Omental fat pad (tissue), 4 donors: ENCODE data around the gene SHQ1. TPM values are rescaled to one million over a fixed set of nuclear protein-coding genes. Genes with fewer than 3 reads are reported as not detected.
"Not testable (repeated sequence)": the region's sequence is repeated elsewhere in the genome, so short reads cannot be mapped to it uniquely, and the experiment has no call there.

Experiments
- ATAC-seq: fragments of 150-250 bp; one replicate; pipeline ENCODE4 v1.9.1; 2016; ENCODE audit warnings: mild to moderate bottlenecking, moderate library complexity; ENCODE audit not compliant: low FRiP score
- DNase-seq: peaks from one replicate; pipeline ENCODE4 v3.0.0-alpha.2; 2019; ENCODE audit warnings: low spot score
- CTCF ChIP-seq, 3 donors: fragments of 450-650 bp; IDR thresholded peaks; one replicate each; pipeline ENCODE4 v1.5.1; 2016 to 2017; ENCODE audit warnings: antibody characterized with exemption in 3 of 3, mild to moderate bottlenecking in 3 of 3, moderate library complexity in 2 of 3
- total RNA-seq, 4 donors: library from RNA; depleted of rRNA; stranded (reverse); fragments of >200 nt; gene quantifications; one replicate each; pipeline ENCODE4 v1.1.0, GENCODE V29; 2016

The SHQ1 gene
- total RNA-seq, 4 donors from 2014 or later = 11.0 to 22.9 (median 16.7) TPM

- no peak for DNase-seq
- ATAC-seq = no peak
- no peak for TF ChIP-seq CTCF (IDR thresholded peaks at IDR 0.05)
These were observed 129.1 kb downstream of the SHQ1 start for GRCh38 chr3:72719137-72719536.

GRCh38 chr3:72714135-72714534, 134.1 kb downstream of the SHQ1 start:
- not testable (repeated sequence) for ATAC-seq, DNase-seq

- ATAC-seq, DNase-seq: not testable (repeated sequence)
These were observed 137.8 kb downstream of the SHQ1 start for GRCh38 chr3:72710471-72710870.

GRCh38 chr3:72708441-72708840, 139.8 kb downstream of the SHQ1 start:
- no peak for ATAC-seq
- TF ChIP-seq CTCF (IDR thresholded peaks at IDR 0.05) = no peak
- no peak for DNase-seq

- ATAC-seq = no peak
- no peak for TF ChIP-seq CTCF (IDR thresholded peaks at IDR 0.05)
- DNase-seq = no peak
These were observed 145.2 kb downstream of the SHQ1 start for GRCh38 chr3:72702997-72703396.

- ATAC-seq = no peak
- TF ChIP-seq CTCF (IDR thresholded peaks at IDR 0.05) = no peak
- DNase-seq = no peak
These were observed 145.9 kb downstream of the SHQ1 start for GRCh38 chr3:72702390-72702789.

- peak; percentile 28 for ATAC-seq
- DNase-seq = no peak
- no peak for TF ChIP-seq CTCF (IDR thresholded peaks at IDR 0.05)
These were observed 148.1 kb downstream of the SHQ1 start for GRCh38 chr3:72700106-72700505.

GRCh38 chr3:72699631-72700030, 148.6 kb downstream of the SHQ1 start:
- ATAC-seq (no peak), DNase-seq (no peak)
- no peak for TF ChIP-seq CTCF (IDR thresholded peaks at IDR 0.05)

Other genes starting within 250 kb of the SHQ1 start
- gene GXYLT2, start 39.6 kb upstream of the SHQ1 start, total RNA-seq = 10 to 100 TPM; 12.8 to 51.2 (median 13.8) TPM
- 10 to 100 TPM; 46.5 to 56.6 (median 52.7) TPM for gene PPP4R2, start 148.4 kb upstream of the SHQ1 start, total RNA-seq
- 10 to 100 TPM in 1 of 4 donors, 1 to 10 TPM in 3; 6.3 to 11.2 (median 8.2) TPM for gene EBLN2, start 213.2 kb upstream of the SHQ1 start, total RNA-seq